NK-92 treated with Interleukin-12 subunit alpha and Interleukin-12 subunit beta, amount 100 ng/mL, for 24 hours (cell line): ENCODE data around the gene SARDH.

ENCODE experiments used
- DNase-seq: peaks from one replicate; lab custom pipeline; 2025; lab: John Stamatoyannopoulos, UW

Gene SARDH

DNA sequence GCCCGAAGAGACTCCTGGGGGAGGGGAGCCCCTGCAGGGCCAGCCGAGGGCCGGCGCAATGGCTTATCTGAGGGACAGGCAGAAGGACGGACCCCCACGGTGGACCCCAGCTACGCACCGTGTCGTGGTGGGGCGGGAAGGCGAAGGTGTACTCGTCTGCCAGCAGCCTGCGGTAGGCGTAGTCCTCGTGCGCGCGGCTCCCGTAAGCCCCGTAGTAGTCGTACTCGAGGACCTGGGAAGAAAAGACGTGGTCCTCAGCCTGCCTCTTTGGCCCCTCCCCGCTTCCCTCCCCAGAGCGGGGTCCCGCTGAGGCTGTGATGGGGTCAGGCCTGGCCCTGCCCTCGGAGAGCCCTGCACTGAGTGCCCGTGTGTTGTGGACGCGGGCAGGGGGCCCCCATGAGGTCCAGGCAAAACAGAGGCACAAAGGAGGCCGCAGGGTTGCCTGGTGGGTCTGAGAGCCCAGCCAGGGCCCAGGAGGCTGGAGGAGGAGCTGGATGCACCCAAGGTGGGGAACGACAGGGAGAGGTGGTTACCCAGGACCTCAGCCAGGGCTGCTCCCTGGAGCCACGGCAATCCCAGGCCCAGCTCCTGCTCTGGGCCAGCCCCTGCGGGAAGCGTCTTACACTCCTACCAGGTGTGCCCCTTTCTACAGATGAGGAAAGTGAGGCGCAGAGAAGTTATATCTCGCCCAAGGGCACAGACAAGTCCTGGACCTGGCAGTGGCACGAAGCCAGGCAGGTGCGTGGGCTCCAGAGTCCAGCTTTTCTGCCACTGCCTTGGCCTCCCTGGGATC lies 35.2 kb downstream of the SARDH start:
- DNase-seq = no peak

DNA sequence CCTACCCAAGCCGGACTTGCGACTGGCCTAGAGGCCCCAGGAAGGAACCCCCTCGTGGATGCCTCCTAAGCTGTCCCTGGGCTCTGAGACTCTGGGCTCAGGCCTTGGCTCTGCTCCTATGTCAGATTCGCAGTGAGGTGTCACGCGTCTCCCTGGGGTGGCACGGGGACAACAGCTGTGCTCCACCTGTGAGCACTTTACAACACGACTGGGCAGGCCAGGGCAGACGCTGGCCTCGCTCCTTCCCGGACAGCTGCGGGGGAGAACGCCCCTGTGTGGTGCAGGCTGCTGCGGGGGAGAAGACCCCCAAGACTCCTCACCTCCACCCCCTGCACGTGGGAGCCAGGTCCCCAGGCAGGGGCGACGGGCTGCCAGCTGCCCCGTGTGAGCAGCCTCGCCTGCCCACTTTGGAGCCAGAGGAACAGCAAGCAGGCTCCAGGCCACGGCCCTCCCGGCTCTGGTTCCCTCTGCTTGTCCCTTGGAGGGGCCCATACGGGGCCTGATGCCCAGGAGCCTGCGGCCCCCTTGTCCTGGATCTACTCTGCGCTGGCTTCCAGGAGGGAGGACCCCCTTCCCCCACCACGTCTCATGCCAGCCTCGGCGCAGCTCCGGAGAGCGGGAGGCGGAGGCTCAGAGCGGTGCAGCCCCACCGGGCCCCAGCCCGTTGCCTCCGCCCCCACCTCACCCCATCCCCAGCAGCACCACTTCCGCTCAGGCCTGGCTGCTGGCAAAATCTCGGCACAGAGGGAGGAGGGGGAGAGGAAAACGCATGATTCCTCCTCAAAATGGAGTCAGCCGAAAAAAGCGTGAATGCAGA lies 36.0 kb downstream of the SARDH start:
- DNase-seq = no peak

DNA sequence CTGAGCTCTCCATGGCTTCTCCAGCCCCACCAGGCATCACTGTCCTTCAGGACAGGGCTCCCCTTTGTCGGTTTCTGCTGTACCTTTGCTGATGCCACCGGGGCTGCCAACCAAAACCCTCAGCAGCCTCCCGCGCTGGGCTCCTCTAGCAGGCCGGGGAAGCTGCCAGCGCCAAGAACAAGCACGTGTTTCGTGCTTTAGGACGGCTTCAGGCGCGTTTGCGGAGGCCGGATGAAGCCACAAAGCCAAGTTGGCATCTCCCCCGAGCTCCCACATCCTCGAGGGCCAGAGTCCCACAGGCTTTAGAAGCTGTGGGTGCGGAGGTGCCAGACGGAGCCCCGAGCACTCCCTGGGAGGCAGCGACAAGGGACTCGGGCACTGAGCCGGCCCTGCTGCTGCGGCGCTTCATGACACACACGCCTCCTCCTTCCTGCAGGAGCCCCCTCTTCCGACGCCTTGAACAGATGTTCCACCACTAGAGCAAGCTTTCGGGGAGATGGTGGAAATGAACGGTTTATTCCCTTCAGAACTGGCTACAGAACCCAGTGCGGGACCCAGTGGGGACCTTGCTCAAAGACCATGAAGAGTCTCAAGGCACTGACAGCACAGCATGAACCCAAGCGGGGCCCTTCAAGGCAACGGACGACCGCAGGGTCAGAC lies 36.7 kb downstream of the SARDH start:
- no peak for DNase-seq

DNA sequence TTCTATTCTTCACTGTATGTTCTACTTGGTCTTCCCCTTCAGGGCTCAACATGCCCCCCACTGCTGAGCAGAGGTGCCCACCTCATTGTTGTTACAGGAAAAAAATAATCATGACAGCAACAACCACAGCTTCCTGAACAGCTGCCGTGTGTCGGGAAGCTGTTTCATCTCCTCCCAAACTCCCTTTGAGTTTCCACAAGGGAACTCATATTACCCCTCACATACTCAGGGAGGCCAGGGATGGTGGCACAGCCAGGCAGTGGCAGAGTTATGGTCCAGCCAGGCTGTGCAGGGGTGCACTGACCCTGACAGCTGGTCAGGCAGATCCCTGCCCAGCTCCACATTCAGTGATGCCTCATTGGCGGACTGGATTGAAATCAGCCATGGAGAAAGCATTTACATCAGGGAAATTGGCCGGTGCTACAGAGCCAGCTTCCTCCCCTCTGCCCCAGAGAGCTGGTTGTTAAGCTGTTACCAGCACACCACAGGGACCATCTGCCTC lies 37.3 kb downstream of the SARDH start:
- DNase-seq = no peak

DNA sequence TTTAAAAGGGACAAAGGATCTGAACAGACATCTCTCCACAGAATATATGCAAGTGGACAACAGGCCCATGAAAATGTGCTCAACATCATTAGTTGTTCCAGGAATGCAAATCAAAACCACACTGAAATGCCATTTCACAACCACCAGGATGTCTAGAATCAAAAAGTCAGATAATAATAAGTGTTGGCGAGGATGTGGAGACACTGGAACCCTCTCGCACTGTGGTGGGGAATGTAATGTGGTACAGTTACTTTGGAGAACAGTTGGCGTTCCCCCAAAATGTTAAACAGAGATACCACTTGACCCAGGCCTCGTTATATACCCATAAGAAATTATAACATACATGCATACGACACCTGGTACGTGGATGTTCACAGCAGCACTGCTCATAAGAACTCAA lies 38.6 kb downstream of the SARDH start:
- no peak for DNase-seq

DNA sequence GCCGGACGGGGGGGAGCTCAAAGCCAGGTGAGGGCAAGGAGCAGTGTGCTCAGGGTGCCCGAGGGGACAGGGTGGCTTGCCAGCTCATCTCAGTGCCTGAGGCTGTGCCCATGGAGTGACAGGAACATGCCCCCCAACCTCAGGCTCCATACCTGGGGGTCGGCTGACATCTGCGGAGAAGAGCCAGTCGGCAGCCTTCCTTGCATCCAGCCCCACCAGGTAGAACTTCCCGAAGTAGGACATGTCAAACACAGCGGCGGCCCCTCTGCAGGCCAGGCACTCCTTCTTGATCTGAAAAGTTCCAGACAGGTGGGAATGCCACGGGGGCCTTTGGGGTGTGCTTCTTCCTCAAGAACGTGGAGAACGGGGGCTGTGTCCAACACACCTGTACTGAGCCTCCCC lies 42.1 kb downstream of the SARDH start:
- DNase-seq = no peak

DNA sequence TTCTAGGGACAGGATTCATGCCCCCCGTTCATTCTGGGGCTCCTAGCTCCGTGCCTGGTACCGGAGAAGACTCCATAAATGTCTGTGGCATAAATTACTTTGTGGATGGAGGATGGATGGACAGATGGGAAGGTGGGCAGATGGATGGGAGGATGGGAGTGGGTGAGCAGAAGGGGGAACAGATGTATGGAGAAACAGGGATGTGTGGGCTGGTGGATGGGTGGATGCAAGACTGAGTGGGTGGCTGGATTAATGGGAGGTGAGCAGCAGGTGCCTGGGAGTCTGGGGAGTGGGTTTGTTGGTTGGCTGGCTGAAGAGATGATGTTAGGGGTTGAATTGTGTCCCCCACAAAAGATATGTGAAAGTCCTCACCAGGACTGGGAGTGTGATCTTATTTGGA lies 43.5 kb downstream of the SARDH start:
- DNase-seq = no peak

DNA sequence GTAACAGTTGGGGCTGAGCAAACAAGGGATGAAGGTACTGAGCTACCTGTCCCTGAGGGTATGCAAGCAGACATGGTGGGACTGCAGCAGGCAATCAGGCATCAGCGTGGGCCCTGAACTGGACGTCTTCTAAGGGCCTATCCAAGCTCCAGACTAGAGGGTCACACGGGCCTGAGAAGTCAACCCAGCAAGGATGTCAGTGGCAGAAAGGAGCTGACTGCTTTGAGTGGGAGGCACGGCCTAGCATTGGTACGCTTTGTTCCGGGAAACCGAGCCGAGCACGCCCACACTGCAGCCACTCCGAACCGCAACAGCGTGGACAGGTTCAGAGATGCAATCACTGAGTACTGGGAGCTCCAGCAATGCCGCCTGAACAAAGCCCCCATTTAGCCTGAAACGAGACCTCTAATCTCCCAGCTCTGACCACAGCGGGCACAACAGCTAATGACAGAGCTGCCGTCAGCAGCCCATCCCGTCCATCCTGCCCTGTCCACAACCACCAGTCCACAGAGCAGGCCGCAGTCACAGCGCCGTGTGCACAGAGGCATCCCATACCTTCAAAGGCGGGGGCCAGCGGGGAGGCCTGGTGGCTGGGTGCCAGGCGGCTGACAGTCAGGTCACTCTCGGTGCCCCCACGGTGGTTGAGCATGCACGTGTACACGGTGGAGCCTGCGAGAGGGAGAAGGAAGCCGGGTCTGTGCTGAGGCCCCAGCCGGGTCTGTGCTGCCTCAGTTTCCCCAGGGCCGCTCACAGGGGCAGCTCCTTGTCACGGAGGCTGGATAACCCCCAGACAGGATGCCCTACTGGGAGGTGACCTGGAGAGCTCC lies 44.2 kb downstream of the SARDH start:
- DNase-seq = no peak

DNA sequence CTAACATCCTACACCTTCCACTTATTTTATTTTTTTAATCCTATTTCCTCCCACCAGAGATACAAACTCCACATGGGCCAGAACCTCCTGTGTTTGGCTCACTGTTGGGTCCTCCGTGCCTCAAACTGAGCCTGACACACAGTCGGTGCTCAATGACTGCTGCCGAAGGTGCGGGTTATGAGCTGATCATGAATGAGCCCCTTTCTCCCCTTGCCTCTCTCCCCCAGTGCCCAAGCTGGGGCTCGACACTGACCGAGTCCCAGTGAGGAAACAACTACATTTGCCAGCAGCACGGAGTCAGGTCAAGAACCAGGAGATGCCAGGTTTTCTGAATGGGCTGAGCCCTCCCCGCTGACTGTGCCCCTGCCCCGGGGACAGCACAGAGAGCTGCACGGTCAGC lies 45.0 kb downstream of the SARDH start:
- no peak for DNase-seq

DNA sequence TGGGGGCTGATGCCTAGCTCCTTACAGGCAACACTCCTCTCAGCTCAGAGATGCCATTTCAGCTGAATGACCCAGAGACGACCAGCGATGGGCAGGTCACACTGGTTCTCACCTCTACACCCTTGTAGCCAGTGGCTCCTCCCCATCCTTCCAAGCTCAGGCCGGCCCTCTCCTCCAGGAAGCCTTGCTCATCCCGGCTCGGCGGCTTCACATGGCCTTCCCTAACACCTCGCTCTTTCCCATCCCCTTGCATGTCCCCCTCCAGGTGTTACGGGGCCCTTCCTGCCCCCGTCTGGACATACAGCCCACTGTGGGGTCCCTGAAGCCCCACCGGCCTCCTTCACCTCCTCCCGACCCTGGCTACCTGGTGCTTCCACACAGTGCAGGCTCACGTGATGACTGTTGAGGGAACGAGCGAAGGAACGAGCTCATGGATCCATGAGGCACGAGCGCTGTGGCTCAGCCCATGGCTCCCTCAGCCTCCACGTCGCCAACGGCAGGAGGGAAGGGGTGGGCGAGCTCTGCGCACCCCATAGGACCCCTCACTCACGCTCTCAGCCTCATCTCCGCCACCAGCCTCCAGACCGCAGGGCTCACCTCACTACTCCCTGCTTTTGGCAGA lies 45.7 kb downstream of the SARDH start:
- no peak for DNase-seq

DNA sequence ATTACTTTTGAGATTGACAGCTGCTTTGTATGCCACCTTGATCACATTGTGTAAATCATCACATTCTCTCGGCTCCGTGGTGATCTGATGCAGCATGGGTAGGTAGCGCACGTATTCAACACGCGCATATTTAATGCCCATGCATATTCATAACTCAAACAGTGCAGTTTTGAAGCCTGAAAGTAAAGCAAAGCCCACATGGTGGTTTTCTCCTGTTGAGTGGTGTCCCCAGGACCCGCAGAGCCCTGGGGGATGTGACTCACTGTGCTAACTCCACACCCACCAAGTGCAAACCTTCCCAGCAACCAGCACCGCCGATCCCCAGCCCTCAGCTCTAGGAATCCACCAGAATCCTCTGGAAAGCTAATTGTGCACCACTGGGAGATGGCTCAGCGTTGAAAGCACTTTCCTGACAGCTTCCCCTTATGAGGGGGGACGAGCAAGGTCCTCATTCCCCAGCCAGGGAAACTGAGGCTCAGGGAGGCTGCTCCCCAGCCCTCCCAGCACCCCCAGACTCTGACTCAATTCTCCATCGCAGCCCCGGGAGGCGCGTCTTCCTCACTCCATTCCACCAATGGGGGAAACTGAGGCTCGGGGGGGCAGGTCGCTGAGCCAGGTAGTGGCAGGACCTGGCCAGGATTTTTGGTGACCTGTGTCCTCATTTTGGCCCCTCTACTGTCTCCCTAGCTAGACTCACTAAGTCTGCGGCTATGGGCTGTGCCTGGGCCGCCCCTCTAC lies 46.4 kb downstream of the SARDH start:
- no peak for DNase-seq

DNA sequence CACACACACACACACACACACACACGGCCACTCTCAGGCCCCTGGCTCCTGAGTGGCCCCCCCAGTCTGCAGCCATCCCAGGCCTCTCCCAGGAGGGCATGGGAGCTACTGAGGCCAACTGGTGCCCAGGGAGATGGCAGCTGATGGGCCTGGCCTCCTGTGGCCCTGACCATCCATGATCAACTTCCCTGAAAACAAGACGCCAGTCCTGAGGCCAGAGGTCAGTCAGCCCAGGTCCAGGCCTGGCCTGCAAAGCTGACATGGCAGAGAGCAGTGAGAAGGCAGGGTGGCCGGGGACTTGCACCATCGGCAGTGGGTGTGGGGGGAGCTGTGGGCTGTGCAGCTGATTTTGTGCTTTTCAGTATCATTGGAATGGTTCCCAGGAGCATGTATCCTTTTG lies 47.0 kb downstream of the SARDH start:
- no peak for DNase-seq

DNA sequence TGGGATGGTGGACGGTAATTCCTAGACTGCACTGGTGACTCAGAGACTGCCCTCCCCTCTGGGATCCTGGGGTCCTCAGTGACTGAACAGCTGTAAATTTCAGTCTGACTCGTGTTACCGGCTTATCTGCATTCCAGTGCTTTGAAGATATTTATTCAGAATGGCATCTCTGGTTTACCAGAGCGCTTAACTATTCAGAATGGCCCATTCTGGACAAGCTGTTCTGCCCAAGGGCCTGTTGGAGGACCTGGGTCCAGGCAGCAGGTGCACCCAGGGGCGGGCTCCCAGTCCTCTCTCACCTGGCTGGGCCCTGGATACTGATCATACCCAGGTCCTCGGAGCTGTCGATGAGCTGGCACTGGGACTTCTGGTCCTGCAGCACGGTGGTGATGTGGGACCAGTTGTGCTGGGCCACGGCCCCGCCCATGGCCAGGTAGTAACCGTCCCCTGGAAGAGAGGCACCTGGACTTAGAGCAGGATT lies 48.0 kb downstream of the SARDH start:
- no peak for DNase-seq

DNA sequence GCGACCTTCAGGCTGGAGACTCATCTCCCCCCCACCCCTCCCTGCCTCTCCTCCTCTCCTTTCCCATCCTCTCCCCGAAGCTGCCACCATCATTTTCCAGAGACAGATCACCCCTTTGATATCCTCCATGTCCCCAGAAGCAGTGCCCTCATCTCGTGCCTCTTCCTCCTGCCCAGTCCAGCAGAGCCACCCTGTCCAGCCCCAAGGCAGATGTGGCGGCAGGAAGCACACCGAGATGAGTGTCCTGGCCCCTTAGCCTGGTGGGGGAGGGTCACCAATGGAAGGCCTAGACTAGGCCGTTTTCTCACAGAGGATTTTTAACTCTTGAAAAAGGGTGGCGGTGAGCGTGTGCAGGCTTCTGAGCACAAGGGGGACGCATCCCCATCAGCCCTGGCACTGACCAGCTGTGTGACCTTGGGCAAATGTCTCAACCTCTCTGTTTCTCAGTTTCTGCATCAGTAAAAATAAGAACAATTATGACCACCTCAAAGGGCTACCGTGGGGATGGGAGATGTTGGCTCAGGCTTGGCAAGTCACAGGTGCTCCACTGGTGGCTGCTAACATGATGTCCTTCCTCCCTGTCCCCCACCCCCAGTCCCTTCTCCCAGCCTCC lies 48.9 kb downstream of the SARDH start:
- DNase-seq = no peak

DNA sequence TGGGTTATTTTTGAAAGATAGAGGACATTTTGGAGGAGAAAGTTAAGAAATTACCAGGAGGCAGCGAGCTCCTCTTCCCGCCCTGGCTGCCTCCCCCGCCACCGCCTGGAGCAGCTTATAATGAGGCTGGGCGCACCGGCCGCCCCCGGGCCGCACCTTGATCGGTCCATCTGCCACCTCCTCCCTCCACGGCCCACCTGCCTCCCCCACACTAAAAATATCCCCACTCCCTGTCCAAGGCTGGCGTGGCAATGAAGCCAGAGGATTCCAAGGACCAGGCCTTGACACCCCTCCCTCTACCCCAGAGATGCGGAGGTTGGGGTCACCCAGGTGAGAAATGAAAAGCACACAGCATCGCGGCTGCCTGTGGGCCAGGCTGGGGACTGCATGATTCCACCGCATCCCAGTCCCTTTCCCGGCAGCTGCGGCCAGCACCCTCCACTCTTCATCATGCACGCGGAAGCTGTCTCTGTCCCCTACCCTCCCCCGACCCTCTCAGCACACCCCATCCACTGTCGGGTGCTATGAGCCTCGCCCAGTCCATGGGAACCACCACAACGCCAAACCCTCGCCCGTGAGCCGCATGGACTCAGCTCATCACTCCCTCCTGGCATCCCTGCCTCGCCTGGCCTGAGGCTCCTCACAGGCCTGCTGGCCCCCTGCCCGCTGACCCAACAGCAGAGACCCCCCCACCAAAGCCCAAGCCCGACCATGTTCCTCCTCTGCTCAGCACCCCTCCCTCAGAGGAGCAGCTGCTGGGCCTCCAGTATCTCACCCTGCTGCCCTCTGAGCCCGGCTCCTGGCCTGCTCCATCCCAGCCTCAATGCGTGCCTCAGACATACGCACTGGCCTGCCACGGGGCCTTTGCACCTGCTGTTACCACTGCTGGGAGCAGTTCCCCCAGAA lies 50.0 kb downstream of the SARDH start:
- no peak for DNase-seq

DNA sequence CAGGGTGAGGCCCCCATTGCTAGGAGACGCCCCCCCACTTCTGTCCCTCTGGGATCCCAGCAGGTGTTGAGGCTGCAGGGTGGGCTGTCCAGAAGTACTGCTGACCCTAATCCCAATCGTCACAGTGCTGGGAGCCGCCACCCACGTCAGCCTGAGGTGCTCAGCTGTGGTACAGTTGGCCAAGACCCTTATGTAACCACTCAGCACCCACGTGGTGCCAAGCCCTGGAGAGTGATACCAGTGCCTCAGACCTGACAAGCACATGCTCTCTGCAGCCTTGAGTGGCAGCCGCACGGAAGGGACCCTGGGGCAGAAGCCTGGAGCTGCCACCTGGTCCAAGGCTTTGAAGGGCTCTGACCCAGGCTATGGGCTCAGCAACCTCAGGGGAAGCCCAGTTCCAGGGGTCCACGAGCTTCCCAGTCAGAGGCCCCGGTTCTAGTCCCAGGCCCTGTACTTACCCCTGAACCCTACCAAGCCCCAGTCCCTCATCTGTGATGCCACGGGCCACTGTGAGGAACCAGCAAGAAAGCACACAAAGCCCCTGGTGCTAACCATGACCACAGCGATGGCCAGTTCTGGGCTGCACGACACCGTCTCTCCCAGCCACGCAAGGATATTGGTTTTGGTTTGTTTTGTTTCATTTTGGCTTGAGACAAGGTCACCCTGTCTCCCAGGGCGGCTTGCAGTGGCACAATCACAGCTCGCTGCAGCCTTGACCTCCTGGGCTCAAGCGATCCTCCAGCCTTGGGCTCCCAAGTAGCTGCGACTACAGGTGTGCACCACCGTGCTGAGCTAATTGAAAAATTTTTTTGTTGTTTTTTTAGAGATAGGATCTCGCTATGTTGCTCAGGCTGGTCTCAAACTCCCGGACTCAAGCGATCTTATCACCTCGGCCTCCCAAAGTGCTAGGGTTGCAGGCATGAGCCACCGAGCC lies 51.2 kb downstream of the SARDH start:
- DNase-seq = no peak

DNA sequence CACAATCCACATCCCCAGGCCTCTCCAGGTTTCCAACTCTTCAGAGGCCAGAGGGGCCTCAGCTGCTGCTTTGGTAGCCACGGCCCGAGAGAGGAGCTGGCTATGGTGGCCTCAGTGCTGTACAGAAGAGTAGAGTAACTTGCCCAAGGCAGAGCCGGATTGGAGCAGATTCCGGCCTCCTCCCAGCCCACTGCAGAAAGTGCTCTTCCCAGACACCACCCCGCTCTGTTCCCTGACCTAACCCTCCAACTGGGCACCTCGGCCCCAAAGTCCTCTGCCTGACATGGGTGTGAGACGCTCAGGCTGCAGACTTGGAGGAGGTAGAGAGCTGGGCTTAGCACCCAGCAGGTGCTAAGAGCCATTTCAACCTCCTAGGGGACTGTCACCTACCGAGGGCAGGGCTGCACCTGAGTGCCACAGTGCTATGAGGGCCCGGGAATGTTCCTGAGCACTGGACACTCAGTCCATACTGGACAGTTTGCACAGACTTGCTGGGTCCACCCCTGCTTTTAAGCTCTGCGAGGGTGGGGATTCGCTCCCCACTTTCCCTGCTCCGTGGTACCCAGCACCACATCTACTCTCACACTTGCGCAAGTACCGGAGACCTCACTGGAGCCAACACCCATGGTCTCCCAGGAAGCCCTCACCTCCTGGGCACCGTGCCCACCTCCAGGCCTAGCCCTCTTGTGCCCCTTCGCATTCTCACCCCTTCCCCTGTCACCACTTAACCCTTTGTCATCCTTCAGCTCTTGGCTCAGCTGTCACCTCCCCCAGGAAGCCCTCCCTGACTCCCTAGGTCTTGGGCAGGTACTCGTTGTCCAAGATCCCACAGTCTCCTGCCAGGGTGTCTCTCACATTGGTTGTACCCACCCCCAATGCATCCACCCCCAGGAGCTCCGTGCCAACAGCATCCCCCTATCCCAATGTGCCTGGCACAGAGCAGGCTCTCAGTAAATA lies 52.2 kb downstream of the SARDH start:
- DNase-seq = no peak
